DOHH2 (cell line): ENCODE data around the gene RNLS.

ENCODE experiments used
- H3F3A ChIP-seq: fragments of 200-600 bp; sonication (generic), shearing (Covaris generic); 2 replicates; pipeline ENCODE4 v1.6.0; 2016; ENCODE audit warnings: antibody characterized with exemption, mild to moderate bottlenecking; ENCODE audit not compliant: control insufficient read depth, insufficient read depth
- H3K27ac ChIP-seq: fragments of 200-600 bp; sonication (generic); 2 replicates; pipeline ENCODE4 v1.5.1; 2014; ENCODE audit warnings: low read depth, mild to moderate bottlenecking, low read length, moderate library complexity
- H3K27me3 ChIP-seq: fragments of 200-600 bp; sonication (generic); 2 replicates; pipeline ENCODE4 v1.6.1; 2014; ENCODE audit warnings: mild to moderate bottlenecking, low read length, mixed read lengths; ENCODE audit not compliant: control insufficient read depth
- H3K36me3 ChIP-seq: fragments of 200-600 bp; sonication (generic); 2 replicates; pipeline ENCODE4 v1.6.1; 2014; ENCODE audit warnings: mild to moderate bottlenecking, low read length, moderate library complexity, mixed read lengths; ENCODE audit not compliant: control insufficient read depth
- H3K4me1 ChIP-seq: fragments of 200-600 bp; sonication (generic); 2 replicates; pipeline ENCODE4 v1.6.1; 2014; ENCODE audit warnings: mild to moderate bottlenecking, low read length, mixed read lengths; ENCODE audit not compliant: control insufficient read depth
- H3K4me2 ChIP-seq: fragments of 200-600 bp; sonication (generic); 2 replicates; pipeline ENCODE4 v1.6.0; 2014; ENCODE audit warnings: mild to moderate bottlenecking, low read length, moderate library complexity
- H3K4me3 ChIP-seq: fragments of 200-600 bp; sonication (generic); 2 replicates; pipeline ENCODE4 v1.5.1; 2014; ENCODE audit warnings: mild to moderate bottlenecking, low read length, mixed read lengths
- H3K79me2 ChIP-seq: fragments of 200-600 bp; sonication (generic); 2 replicates; pipeline ENCODE4 v1.6.1; 2014; ENCODE audit warnings: mild to moderate bottlenecking, low read length, mixed read lengths; ENCODE audit not compliant: control insufficient read depth
- H3K9me2 ChIP-seq: fragments of 200-600 bp; sonication (generic); replicated peaks from 2 replicates; pipeline ENCODE4 v1.6.1; 2014; ENCODE audit warnings: mild to moderate bottlenecking, low read length, mixed read lengths; ENCODE audit not compliant: control insufficient read depth
- H3K9me3 ChIP-seq: fragments of 200-600 bp; sonication (generic); 2 replicates; pipeline ENCODE4 v1.6.1; 2014; ENCODE audit warnings: antibody characterized with exemption, low read length, mixed read lengths; ENCODE audit not compliant: control insufficient read depth, insufficient read depth
- H4K20me1 ChIP-seq: fragments of 200-600 bp; sonication (generic); 2 replicates; pipeline ENCODE4 v1.6.0; 2014; ENCODE audit warnings: low read depth, mild to moderate bottlenecking, antibody characterized with exemption, low read length, moderate library complexity; ENCODE audit not compliant: control insufficient read depth, insufficient read depth
- EZH2phosphoT487 ChIP-seq: fragments of 200-600 bp; sonication (generic); IDR thresholded peaks from 2 replicates; pipeline ENCODE4 v1.6.1; 2017; ENCODE audit warnings: borderline replicate concordance, mild to moderate bottlenecking, antibody characterized with exemption, low read length, moderate library complexity, mixed read lengths
- TF ChIP-seq, protein P1 (sequence below): fragments of 200-600 bp; sonication (generic); IDR thresholded peaks from one replicate; pipeline ENCODE4 v1.5.1; 2014; ENCODE audit warnings: antibody characterized with exemption, mild to moderate bottlenecking, low read depth, low read length; ENCODE audit not compliant: poor library complexity, severe bottlenecking

Gene RNLS

DNA sequence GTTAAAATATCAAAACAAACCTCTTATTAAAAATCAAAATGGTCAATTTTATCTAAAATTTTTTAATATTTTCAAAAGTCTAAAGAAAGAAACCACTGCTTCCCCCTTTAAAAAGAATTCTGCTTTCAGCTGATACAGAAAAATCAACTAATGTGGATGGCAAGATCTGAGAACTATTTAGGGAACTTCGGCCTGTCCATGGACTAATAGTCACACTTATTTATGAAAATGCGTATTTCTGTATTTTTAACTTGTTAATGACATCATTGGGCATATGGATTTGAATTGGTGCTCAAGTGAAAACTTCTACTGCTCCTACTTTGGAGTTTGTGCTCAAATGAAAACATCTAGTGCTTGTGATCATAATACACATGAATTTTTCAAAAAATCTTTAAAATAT, 31.9 kb downstream of the RNLS start:
- Histone ChIP-seq H3K27ac (no peak overlapping the region), H3F3A (no peaks in the 10 kb centered on the region), H3K9me3 (no peaks in the 10 kb centered on the region), H4K20me1 (no peaks in the 10 kb centered on the region), H3K4me1 (no peaks in the 10 kb centered on the region), H3K27me3 (no peaks in the 10 kb centered on the region), H3K4me2 (no peak overlapping the region), H3K9me2 (no peaks in the 10 kb centered on the region), H3K79me2 (no peaks in the 10 kb centered on the region), H3K36me3 (no peaks in the 10 kb centered on the region), H3K4me3 (no peak overlapping the region)
- TF ChIP-seq EZH2phosphoT487: no peak
- TF ChIP-seq, protein P1, sequence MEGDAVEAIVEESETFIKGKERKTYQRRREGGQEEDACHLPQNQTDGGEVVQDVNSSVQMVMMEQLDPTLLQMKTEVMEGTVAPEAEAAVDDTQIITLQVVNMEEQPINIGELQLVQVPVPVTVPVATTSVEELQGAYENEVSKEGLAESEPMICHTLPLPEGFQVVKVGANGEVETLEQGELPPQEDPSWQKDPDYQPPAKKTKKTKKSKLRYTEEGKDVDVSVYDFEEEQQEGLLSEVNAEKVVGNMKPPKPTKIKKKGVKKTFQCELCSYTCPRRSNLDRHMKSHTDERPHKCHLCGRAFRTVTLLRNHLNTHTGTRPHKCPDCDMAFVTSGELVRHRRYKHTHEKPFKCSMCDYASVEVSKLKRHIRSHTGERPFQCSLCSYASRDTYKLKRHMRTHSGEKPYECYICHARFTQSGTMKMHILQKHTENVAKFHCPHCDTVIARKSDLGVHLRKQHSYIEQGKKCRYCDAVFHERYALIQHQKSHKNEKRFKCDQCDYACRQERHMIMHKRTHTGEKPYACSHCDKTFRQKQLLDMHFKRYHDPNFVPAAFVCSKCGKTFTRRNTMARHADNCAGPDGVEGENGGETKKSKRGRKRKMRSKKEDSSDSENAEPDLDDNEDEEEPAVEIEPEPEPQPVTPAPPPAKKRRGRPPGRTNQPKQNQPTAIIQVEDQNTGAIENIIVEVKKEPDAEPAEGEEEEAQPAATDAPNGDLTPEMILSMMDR: no peak

DNA sequence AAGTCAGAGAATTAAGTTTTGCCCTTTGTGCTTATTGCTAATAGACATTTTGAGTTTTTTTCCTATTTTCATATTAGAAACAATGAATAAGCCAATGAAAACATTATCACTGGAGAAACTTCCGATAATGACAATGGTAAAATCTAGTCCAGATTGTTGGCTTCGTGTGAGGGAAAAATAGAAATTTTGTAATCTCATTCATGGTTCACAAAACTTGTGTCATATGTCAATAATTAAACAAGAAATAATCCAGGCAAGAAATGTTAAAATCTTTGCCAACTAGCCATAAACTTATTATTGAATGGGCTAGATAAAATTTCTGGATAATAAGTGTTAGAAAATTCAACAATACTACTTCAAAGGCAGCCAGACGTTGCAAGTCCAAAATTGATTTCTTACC, 36.6 kb downstream of the RNLS start:
- no peak for TF ChIP-seq EZH2phosphoT487
- TF ChIP-seq, protein P1: no peak
- Histone ChIP-seq H3K4me2 (no peak overlapping the region), H3K9me3 (no peaks in the 10 kb centered on the region), H3K4me1 (no peaks in the 10 kb centered on the region), H3K9me2 (no peaks in the 10 kb centered on the region), H3K79me2 (no peaks in the 10 kb centered on the region), H3K4me3 (no peak overlapping the region), H3K27me3 (no peaks in the 10 kb centered on the region), H3K36me3 (no peaks in the 10 kb centered on the region), H3K27ac (no peak overlapping the region), H4K20me1 (no peaks in the 10 kb centered on the region), H3F3A (no peaks in the 10 kb centered on the region)

DNA sequence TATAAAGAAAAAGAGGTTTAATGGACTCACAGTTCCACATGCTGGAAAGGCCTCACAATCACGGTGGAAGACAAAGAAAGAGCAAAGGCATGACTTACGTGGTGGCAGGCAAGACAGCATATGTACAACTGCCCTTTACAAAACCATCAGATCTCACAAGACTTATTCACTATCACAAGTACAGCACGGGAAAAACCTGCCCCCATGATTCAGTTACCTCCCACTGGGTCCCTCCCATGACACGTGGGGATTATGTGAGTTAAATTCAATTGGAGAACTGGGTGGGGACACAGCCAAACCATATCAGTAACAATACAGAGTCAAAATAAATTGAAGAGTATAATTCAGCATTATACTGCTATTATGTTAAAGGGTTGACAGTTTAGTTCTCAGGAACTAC, 37.8 kb downstream of the RNLS start:
- Histone ChIP-seq H3F3A (no peaks in the 10 kb centered on the region), H3K27me3 (no peaks in the 10 kb centered on the region), H3K36me3 (no peaks in the 10 kb centered on the region), H3K4me3 (no peak overlapping the region), H3K27ac (no peak overlapping the region), H4K20me1 (no peaks in the 10 kb centered on the region), H3K79me2 (no peaks in the 10 kb centered on the region), H3K9me2 (no peaks in the 10 kb centered on the region), H3K9me3 (no peaks in the 10 kb centered on the region), H3K4me2 (no peak overlapping the region), H3K4me1 (no peaks in the 10 kb centered on the region)
- TF ChIP-seq EZH2phosphoT487: no peak
- TF ChIP-seq, protein P1: no peak
